AG09309 (cell line): ENCODE measurements around the gene NXN.

Experiments
- DNase-seq: peaks from one replicate; pipeline ENCODE4 v3.0.0-alpha.2; 2010; ENCODE audit warnings: low read depth
- H3K4me3 ChIP-seq: 2 replicates; pipeline ENCODE4 v1.5.1; 2011; ENCODE audit warnings: mild to moderate bottlenecking, low read depth, low read length, moderate library complexity; ENCODE audit not compliant: control insufficient read depth
- TF ChIP-seq, protein P1 (sequence below): IDR thresholded peaks from 2 replicates; pipeline ENCODE4 v1.5.1; 2011; ENCODE audit warnings: mild to moderate bottlenecking, low read depth, low read length, inconsistent platforms; ENCODE audit not compliant: insufficient read depth, control insufficient read depth; ENCODE audit errors: missing control alignments

The NXN gene

DNA sequence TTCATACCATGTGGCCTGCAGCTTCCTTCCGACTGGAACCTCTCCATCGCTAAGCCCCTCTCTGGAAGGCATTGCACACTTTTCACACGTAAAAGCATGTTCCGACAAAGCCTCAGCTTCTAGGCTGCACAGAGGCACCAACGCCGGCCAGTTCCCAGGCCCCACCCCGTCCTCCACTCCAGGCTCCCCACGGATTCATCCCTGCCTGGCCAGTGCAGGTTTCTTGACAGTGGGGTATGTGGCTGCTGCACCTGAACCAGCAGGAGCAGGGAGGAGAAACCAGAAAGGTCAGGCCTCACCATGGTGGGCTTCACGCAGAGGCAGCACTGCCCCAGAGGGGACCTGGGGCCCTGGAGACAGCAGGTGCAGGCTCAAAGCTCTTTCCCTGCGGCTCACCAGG, 31.6 kb upstream of the NXN start:
- no peak overlapping the region for H3K4me3 ChIP-seq
- DNase-seq, result no peak
- TF ChIP-seq, protein P1, sequence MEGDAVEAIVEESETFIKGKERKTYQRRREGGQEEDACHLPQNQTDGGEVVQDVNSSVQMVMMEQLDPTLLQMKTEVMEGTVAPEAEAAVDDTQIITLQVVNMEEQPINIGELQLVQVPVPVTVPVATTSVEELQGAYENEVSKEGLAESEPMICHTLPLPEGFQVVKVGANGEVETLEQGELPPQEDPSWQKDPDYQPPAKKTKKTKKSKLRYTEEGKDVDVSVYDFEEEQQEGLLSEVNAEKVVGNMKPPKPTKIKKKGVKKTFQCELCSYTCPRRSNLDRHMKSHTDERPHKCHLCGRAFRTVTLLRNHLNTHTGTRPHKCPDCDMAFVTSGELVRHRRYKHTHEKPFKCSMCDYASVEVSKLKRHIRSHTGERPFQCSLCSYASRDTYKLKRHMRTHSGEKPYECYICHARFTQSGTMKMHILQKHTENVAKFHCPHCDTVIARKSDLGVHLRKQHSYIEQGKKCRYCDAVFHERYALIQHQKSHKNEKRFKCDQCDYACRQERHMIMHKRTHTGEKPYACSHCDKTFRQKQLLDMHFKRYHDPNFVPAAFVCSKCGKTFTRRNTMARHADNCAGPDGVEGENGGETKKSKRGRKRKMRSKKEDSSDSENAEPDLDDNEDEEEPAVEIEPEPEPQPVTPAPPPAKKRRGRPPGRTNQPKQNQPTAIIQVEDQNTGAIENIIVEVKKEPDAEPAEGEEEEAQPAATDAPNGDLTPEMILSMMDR, result no peak

GRCh38 chr17:1010586-1010985, 31.0 kb upstream of the NXN start:
- TF ChIP-seq, protein P1, result no peak
- no peak overlapping the region for H3K4me3 ChIP-seq
- no peak for DNase-seq

GRCh38 chr17:1010086-1010450, 30.5 kb upstream of the NXN start:
- TF ChIP-seq, protein P1, result no peak
- DNase-seq, result no peak
- no peak overlapping the region for H3K4me3 ChIP-seq

DNA sequence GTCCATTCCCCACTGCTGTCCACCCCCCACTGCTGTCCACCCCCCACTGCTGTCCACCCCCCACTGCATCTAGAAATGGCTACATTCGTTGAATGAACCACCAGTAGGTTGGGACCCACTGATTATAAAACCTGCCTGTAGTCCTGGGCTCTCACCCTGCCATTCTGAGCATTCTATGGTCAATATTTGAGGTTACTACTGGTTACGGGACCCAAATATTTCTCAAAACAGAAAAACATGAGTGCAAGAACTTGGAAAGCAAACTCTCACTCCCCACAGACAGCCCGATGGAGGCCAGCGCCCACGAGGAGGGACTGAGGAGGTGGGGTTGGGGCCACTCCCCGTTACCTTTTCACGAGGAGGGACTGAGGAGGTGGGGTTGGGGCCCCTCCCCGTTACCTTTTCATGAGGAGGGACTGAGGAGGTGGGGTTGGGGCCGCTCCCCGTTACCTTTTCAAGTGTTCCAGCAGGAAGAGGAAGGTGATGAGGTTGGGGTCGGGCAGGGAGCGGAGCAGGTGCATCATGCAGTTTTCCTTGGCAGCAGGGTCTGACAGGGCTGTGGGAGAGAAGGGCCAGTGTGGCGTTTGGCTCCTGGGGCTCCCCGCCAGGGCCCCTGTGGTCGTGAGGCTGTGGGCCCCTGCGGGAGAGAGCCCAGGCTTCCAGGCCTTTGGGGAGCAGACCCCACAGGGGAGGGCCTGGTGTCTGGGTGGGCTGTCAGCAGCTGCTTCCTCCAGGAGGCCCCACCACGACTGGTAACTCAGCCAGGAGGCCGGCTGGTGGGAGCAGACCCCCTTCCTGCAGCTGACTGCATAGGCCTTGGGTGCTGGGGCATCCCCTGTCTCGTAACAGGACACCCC, 29.9 kb upstream of the NXN start:
- TF ChIP-seq, protein P1, result no peak
- DNase-seq, result no peak
- H3K4me3 ChIP-seq, result no peak overlapping the region

DNA sequence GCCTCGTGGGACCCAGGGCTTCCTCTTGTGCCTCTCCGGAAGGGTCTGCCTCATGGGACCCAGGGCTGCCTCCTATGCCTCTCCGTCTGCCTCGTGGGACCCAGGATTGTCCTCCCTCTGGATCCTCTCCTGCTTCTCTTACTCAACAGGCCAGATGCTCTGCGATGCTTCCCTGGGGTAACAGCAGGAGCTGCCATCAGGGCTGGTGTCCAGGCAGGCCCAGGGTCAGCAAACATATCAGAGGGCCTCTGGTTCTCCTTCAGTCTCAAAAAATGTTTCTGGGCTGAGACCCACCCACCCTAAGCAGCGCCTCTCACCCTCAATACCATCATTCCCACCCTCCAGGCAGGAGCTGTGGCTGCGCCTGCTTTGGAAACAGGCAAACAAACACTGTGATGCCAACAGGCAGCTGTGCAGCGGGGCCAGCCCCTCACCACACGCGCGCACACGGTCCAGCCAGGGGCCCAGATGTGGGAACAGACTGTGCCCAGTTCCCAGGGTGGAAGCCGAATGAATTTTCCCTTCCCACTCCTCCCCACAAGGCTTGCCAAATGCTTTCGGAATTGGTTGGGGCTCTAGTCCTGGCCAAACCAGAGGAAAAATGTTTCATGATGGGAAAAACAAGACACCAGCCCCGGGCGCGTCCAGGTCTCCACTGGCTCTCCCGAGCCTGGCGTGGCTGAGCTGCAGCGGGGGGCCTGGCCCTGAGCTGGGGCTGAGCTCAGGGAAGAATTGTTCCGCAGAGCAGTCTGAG, 28.6 kb upstream of the NXN start:
- TF ChIP-seq, protein P1, result no peak
- no peak for DNase-seq
- no peak overlapping the region for H3K4me3 ChIP-seq

GRCh38 chr17:1007310-1008007, 27.9 kb upstream of the NXN start:
- TF ChIP-seq, protein P1, result no peak
- DNase-seq, result no peak
- H3K4me3 ChIP-seq, result no peak overlapping the region
